Natural killer cell (primary cell): ENCODE measurements around the gene C11orf86. TPM values are rescaled to one million over a fixed set of nuclear protein-coding genes. Genes with fewer than 3 reads are reported as not detected.

Source experiments
- ATAC-seq, 3 donors: fragments of 150-1000 bp in 2 of 3; fragments of 200-7000 bp in 1 of 3; cut with Tn5 transposase; 1 replicate in 1 of 3; 2 replicates in 2 of 3; pipeline ENCODE4 v1.10.0; 2021; ENCODE audit warnings: mild to moderate bottlenecking in 2 of 3, moderate library complexity in 2 of 3
- DNase-seq, 2 donors: peaks; one replicate each; pipeline versions ENCODE4 v3.0.0 to v3.0.0-alpha.2; 2013 to 2021; ENCODE audit warnings: mixed read lengths in 1 of 2
- H3K27ac ChIP-seq: one replicate; pipeline ENCODE4 v1.5.1; 2013; ENCODE audit warnings: mild to moderate bottlenecking, low read length
- H3K27me3 ChIP-seq: one replicate; pipeline ENCODE4 v1.6.1; 2013; ENCODE audit warnings: low read length; ENCODE audit not compliant: control insufficient read depth, insufficient read depth
- H3K36me3 ChIP-seq: one replicate; pipeline ENCODE4 v1.6.1; 2013; ENCODE audit warnings: low read length; ENCODE audit not compliant: control insufficient read depth, insufficient read depth
- H3K4me1 ChIP-seq: one replicate; pipeline ENCODE4 v1.6.1; 2013; ENCODE audit warnings: low read length; ENCODE audit not compliant: control insufficient read depth, insufficient read depth
- H3K4me3 ChIP-seq: one replicate; pipeline ENCODE4 v1.5.1; 2013; ENCODE audit warnings: low read length
- H3K9me3 ChIP-seq: one replicate; pipeline ENCODE4 v1.6.1; 2013; ENCODE audit warnings: low read length; ENCODE audit not compliant: control insufficient read depth, insufficient read depth
- H3K27ac Mint-ChIP-seq, 2 donors: one replicate each; pipeline ENCODE4 v1.8.0; 2022; ENCODE audit warnings: mild to moderate bottlenecking in 2 of 2, mixed read lengths in 2 of 2, moderate library complexity in 1 of 2
- H3K27me3 Mint-ChIP-seq, 2 donors: one replicate each; pipeline ENCODE4 v1.8.0; 2022; ENCODE audit warnings: low read depth in 2 of 2, mixed read lengths in 2 of 2
- H3K36me3 Mint-ChIP-seq: one replicate; pipeline ENCODE4 v1.8.0; 2022; ENCODE audit warnings: mixed read lengths
- H3K4me1 Mint-ChIP-seq, 2 donors: one replicate each; pipeline ENCODE4 v1.8.0; 2022; ENCODE audit warnings: mixed read lengths in 2 of 2
- H3K4me3 Mint-ChIP-seq: one replicate; pipeline ENCODE4 v1.8.0; 2022; ENCODE audit warnings: mild to moderate bottlenecking, moderate library complexity, mixed read lengths
- H3K9me3 Mint-ChIP-seq, 2 donors: one replicate each; pipeline ENCODE4 v1.8.0; 2022; ENCODE audit warnings: mixed read lengths in 2 of 2
- WGBS: methylation state at CpG from one replicate; pipeline ENCODE4 v1.1.7; 2013; ENCODE audit warnings: missing lambda C conversion rate; ENCODE audit not compliant: insufficient coverage; 5-methylcytosine and 5-hydroxymethylcytosine counted together
- intact Hi-C: fragments of 100-400 bp; cut with micrococcal nuclease; formaldehyde crosslinking; loops from one replicate; pipeline ENCODE4 v1.14.2; 2022
- total RNA-seq, 4 donors: library from RNA; stranded (reverse); fragments of 120-200 nt in 1 of 4; gene quantifications; one replicate each; pipeline versions ENCODE4 v1.2.3 to v1.2.4, GENCODE V29; 2013 to 2022
- TF ChIP-seq, protein P1 (sequence below): fragments of 200-600 bp; IDR thresholded peaks from one replicate; pipeline ENCODE4 v1.8.0; 2022; ENCODE audit warnings: antibody characterized with exemption

The C11orf86 gene
- total RNA-seq, 3 donors from 2014 or later (not counting 1 experiment from before 2014, with no cell fraction given) = not detected

DNA sequence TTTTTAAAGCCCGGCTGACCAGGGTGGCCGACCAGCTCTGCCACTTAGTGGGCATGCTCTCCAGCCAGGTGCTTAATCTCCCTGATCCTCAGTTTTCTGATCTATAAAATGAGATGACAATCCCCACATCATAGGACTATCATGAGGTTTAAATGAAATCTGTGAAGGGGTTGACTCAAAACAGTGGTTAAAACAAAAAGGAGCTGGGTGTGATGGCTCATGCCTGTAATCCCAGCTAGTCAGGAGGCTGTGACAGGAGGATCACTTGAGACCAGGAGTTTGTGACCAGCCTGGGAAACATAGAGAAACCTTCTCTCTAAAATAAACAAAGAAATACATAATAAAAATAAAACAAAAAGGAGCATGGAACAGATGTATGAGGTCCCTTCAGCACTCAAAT lies 3.6 kb upstream of the C11orf86 start:
- Mint-ChIP-seq H3K36me3 (no peaks in the 10 kb centered on the region), H3K4me3 (no peak overlapping the region), H3K27ac (no peak overlapping the region), H3K27me3 (peaks cover 7 to 8% of the 10 kb centered on the region in 2 donors), H3K4me1 (no peaks in the 10 kb centered on the region), H3K9me3 (no peaks in the 10 kb centered on the region)
- intact Hi-C loops = no loop called here
- Histone ChIP-seq H3K27me3 (no peaks in the 10 kb centered on the region), H3K27ac (no peak overlapping the region), H3K4me3 (no peak overlapping the region), H3K4me1 (peaks cover 3% of the 10 kb centered on the region), H3K36me3 (no peaks in the 10 kb centered on the region), H3K9me3 (no peaks in the 10 kb centered on the region)
- ATAC-seq = no peak
- TF ChIP-seq, protein P1, sequence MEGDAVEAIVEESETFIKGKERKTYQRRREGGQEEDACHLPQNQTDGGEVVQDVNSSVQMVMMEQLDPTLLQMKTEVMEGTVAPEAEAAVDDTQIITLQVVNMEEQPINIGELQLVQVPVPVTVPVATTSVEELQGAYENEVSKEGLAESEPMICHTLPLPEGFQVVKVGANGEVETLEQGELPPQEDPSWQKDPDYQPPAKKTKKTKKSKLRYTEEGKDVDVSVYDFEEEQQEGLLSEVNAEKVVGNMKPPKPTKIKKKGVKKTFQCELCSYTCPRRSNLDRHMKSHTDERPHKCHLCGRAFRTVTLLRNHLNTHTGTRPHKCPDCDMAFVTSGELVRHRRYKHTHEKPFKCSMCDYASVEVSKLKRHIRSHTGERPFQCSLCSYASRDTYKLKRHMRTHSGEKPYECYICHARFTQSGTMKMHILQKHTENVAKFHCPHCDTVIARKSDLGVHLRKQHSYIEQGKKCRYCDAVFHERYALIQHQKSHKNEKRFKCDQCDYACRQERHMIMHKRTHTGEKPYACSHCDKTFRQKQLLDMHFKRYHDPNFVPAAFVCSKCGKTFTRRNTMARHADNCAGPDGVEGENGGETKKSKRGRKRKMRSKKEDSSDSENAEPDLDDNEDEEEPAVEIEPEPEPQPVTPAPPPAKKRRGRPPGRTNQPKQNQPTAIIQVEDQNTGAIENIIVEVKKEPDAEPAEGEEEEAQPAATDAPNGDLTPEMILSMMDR = no peak
- WGBS = 92% methylated on average over 2 of the region's 2 CpGs
- no peak for DNase-seq

GRCh38 chr11:66973956-66974580 lies 1.0 kb upstream of the C11orf86 start:
- 91% methylated on average over 7 of the region's 8 CpGs for WGBS
- H3K4me3 Mint-ChIP-seq = no peak overlapping the region
- H3K27ac Mint-ChIP-seq = no peak overlapping the region
- DNase-seq (no peak), ATAC-seq (no peak)
- no peaks in the 10 kb centered on the region for H3K4me1 Mint-ChIP-seq
- Histone ChIP-seq H3K36me3 (no peaks in the 10 kb centered on the region), H3K27me3 (no peaks in the 10 kb centered on the region), H3K4me1 (peaks cover 3% of the 10 kb centered on the region), H3K9me3 (peaks cover 4% of the 10 kb centered on the region), H3K27ac (no peak overlapping the region), H3K4me3 (no peak overlapping the region)
- TF ChIP-seq, protein P1 = no peak
- peaks cover 7 to 8% of the 10 kb centered on the region in 2 donors for H3K27me3 Mint-ChIP-seq
- no peaks in the 10 kb centered on the region for H3K9me3 Mint-ChIP-seq
- intact Hi-C loops = no loop called here
- no peaks in the 10 kb centered on the region for H3K36me3 Mint-ChIP-seq

- intact Hi-C loops = no loop called here
- Histone ChIP-seq H3K36me3 (no peaks in the 10 kb centered on the region), H3K27me3 (no peaks in the 10 kb centered on the region), H3K4me3 (no peak overlapping the region), H3K4me1 (peaks cover 3% of the 10 kb centered on the region), H3K9me3 (peaks cover 9% of the 10 kb centered on the region), H3K27ac (no peak overlapping the region)
- Mint-ChIP-seq H3K36me3 (no peaks in the 10 kb centered on the region), H3K27ac (no peak overlapping the region), H3K4me3 (no peak overlapping the region), H3K9me3 (peaks cover 0 to 2% of the 10 kb centered on the region in 2 donors), H3K4me1 (no peaks in the 10 kb centered on the region), H3K27me3 (peaks cover 5 to 6% of the 10 kb centered on the region in 2 donors)
- WGBS = 72% methylated on average over 11 of the region's 11 CpGs
- TF ChIP-seq, protein P1 = no peak
- ATAC-seq = no peak
- no peak for DNase-seq
Measured at GRCh38 chr11:66975405-66976027, 412 bp downstream of the C11orf86 start.
